ENCODE results near the gene CSKMT.
"Not testable (repeated sequence)": the region's sequence is repeated elsewhere in the genome, so short reads cannot be mapped to it uniquely, and the experiment has no call there.

Gene CSKMT

GRCh38 chr11:62665075-62665598 is at the start of gene CSKMT, which contains the start of gene C11orf98:
Gene CSKMT (plus strand): TSS chr11:62665312. CDS start chr11:62665880, 568 bp downstream.
Gene C11orf98 (minus strand): TSS chr11:62665210. CDS start chr11:62665169, 41 bp downstream.
- peak; percentile 92 to 94 for DNase-seq (ENCODE audit: low read depth in 2 of 2)

GRCh38 chr11:62615521-62615920 is 49.6 kb upstream of the CSKMT start:
- no peak for DNase-seq (ENCODE audit: low read depth in 2 of 2)

GRCh38 chr11:62616957-62617356 is 48.2 kb upstream of the CSKMT start:
- not testable (repeated sequence) for DNase-seq (ENCODE audit: low read depth in 2 of 2)

- DNase-seq (ENCODE audit: low read depth in 2 of 2): no peak
These were observed 44.0 kb upstream of the CSKMT start for GRCh38 chr11:62621027-62621566.

- DNase-seq (ENCODE audit: low read depth in 2 of 2): peak; percentile 86 to 89
These were observed 43.3 kb upstream of the CSKMT start, which contains the start of gene B3GAT3 for GRCh38 chr11:62621567-62622470. Gene B3GAT3 (minus strand): TSS chr11:62621986. CDS start chr11:62621947, 39 bp downstream.

GRCh38 chr11:62622476-62623089 is 42.5 kb upstream of the CSKMT start:
- no peak for DNase-seq (ENCODE audit: low read depth in 2 of 2)

- DNase-seq (ENCODE audit: low read depth in 2 of 2): no peak
These were observed 37.4 kb upstream of the CSKMT start for GRCh38 chr11:62627713-62628112.

- no peak for DNase-seq (ENCODE audit: low read depth in 2 of 2)
These were observed 32.6 kb upstream of the CSKMT start for GRCh38 chr11:62632492-62632891.

GRCh38 chr11:62644220-62644619 is 20.9 kb upstream of the CSKMT start:
- no peak for DNase-seq (ENCODE audit: low read depth in 2 of 2)

GRCh38 chr11:62645671-62645945 is 19.5 kb upstream of the CSKMT start:
- no peak for DNase-seq (ENCODE audit: low read depth in 2 of 2)

- peak; percentile 96 to 99 for DNase-seq (ENCODE audit: low read depth in 2 of 2)
These were observed 18.9 kb upstream of the CSKMT start, which contains the start of gene GANAB for GRCh38 chr11:62645946-62646824. Gene GANAB (minus strand): TSS chr11:62646613. CDS start chr11:62646599, 14 bp downstream.

GRCh38 chr11:62646825-62647608 is 18.1 kb upstream of the CSKMT start:
- no peak for DNase-seq (ENCODE audit: low read depth in 2 of 2)

GRCh38 chr11:62647609-62648005 is 17.5 kb upstream of the CSKMT start:
- DNase-seq (ENCODE audit: low read depth in 2 of 2): no peak

- no peak for DNase-seq (ENCODE audit: low read depth in 2 of 2)
These were observed 16.7 kb upstream of the CSKMT start for GRCh38 chr11:62648185-62648966.

GRCh38 chr11:62648967-62649364 is 16.1 kb upstream of the CSKMT start:
- no peak for DNase-seq (ENCODE audit: low read depth in 2 of 2)

- DNase-seq (ENCODE audit: low read depth in 2 of 2): no peak
These were observed 15.6 kb upstream of the CSKMT start for GRCh38 chr11:62649486-62649885.

GRCh38 chr11:62650283-62650682 is 14.8 kb upstream of the CSKMT start:
- not testable (repeated sequence) for DNase-seq (ENCODE audit: low read depth in 2 of 2)

GRCh38 chr11:62652161-62653006 is 12.7 kb upstream of the CSKMT start:
- no peak for DNase-seq (ENCODE audit: low read depth in 2 of 2)

- DNase-seq (ENCODE audit: low read depth in 2 of 2): no peak
These were observed 10.8 kb upstream of the CSKMT start for GRCh38 chr11:62654297-62654696.

Measured in stimulated activated CD4-positive, alpha-beta T cell treated with anti-CD3 and anti-CD28 coated beads, Interleukin-1b, Interleukin-23, amount 100 ng/mL, for 1 hour (primary cell).